ENCODE data around the gene COL9A1.

Gene COL9A1

DNA sequence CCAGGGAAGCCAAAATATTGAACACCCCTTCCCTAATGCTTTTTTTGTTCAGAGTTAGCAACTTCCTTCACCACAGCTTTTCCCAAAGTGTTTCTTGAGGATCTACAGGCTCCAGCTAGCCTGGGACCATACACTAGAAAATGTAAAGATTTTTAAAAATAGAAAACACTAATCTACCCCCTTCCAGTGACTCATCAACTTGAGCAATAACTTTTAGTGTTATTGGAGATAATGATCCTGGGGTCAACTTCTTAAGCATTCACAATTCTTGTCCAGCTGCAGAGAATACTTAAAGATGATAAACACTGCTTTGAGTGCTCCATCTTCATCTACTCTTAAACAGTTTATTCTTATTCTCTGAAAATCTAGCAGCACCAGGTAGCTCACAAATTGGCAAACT is 131.6 kb downstream of the COL9A1 start:
- no peak for DNase-seq

DNA sequence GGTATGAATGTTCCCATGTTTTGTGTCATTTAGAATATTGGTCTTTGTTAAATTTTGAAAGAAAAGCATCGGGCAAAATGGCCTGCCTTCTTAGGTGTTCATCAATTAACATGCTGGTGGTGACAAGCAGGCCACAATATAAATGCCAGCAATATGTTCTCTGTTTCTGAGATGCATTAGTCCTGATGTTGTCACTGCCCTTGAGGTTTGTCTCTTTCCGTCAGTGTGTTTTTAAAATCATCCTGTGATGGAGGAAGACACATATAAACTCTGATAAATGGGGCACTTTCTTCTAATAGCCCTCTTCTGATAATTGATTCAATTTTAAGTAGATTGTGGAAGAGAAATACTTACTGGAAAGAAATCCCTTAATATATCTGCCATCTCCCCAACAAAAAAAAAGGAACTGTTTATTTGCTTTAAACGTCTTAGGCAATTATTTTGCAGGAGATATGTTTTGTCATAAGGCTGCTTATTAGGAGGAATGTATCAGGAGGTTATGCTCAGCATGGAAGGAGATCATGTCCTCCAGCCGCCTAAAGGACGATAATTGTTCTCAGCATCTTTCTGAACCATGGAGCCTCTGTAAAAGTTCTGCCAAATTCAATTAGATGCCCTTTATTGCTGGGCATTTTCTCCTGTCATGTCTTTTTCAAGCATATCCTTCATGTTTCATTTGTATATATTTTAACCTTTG is 134.1 kb downstream of the COL9A1 start:
- no peak for DNase-seq
